T-helper 1 cell treated with Interleukin-12 subunit alpha and Interleukin-12 subunit beta and Interleukin-4 antibody, amounts not matched to agents 30 μg/mL and 1 μg/mL, for 36 hours (primary cell): Measurements from ENCODE around the gene H2BW2.

Experiments used
- H3K27ac Mint-ChIP-seq: one replicate; pipeline ENCODE4 v1.8.0; 2021; ENCODE audit warnings: mild to moderate bottlenecking, mixed read lengths
- H3K27me3 Mint-ChIP-seq: one replicate; pipeline ENCODE4 v1.8.0; 2021; ENCODE audit warnings: low read depth, mixed read lengths
- H3K36me3 Mint-ChIP-seq: one replicate; pipeline ENCODE4 v1.8.0; 2021; ENCODE audit warnings: low read depth, mixed read lengths
- H3K4me1 Mint-ChIP-seq: one replicate; pipeline ENCODE4 v1.8.0; 2021; ENCODE audit warnings: low read depth, mixed read lengths
- H3K4me3 Mint-ChIP-seq: one replicate; pipeline ENCODE4 v1.8.0; 2021; ENCODE audit warnings: mild to moderate bottlenecking, moderate library complexity, mixed read lengths
- H3K9me3 Mint-ChIP-seq: one replicate; pipeline ENCODE4 v1.8.0; 2021; ENCODE audit warnings: mixed read lengths

The H2BW2 gene

DNA sequence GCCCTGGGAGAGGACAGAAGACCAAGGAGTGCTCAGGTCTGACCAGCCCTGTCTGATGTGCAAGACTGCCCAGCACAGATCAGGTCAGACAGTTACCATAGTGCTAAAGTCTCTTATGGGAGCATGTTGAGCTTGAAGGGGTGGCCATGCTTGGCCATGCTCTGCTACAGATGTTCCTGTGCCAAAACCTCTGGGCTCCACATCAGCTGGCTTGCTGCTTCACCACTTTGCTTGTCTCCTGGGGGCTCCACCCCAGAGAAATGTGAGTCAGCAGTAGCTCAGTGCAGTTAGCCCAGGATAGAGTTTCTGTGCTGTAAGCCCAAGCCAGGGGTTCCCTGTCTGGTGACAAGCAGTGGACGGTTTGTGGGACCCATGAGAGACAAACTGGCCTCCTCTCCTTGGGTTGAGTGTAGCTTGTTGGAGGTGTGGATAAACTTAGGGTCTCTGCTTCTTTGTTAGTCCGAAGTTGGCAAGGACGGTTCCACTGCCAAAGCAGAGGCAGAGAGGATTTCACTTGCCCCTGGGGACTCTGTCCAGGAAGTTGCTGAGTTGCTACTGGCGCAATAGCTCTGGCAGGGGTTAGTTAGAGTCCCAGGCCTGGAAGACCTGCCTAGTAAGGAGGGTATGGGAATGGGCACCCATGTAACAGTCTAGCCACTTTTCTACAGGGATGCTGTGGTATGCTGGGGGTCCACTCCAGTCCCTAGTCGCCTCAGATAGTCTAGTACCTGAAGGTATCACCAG lies 45.0 kb downstream of the H2BW2 start:
- H3K36me3 Mint-ChIP-seq = no peaks in the 10 kb centered on the region
- H3K27me3 Mint-ChIP-seq = no peaks in the 10 kb centered on the region
- H3K4me1 Mint-ChIP-seq = no peaks in the 10 kb centered on the region
- no peak overlapping the region for H3K27ac Mint-ChIP-seq
- H3K9me3 Mint-ChIP-seq = no peaks in the 10 kb centered on the region
- no peak overlapping the region for H3K4me3 Mint-ChIP-seq

- Mint-ChIP-seq H3K9me3 (no peaks in the 10 kb centered on the region), H3K4me3 (no peak overlapping the region), H3K27me3 (no peaks in the 10 kb centered on the region), H3K27ac (no peak overlapping the region), H3K36me3 (no peaks in the 10 kb centered on the region), H3K4me1 (no peaks in the 10 kb centered on the region)
Observed at GRCh38 chrX:104085477-104085876, 45.7 kb downstream of the H2BW2 start.

GRCh38 chrX:104085919-104086318 lies 46.2 kb downstream of the H2BW2 start:
- Mint-ChIP-seq H3K4me3 (no peak overlapping the region), H3K4me1 (no peaks in the 10 kb centered on the region), H3K27me3 (no peaks in the 10 kb centered on the region), H3K27ac (no peak overlapping the region), H3K9me3 (no peaks in the 10 kb centered on the region), H3K36me3 (no peaks in the 10 kb centered on the region)
